ENCODE measurements around the gene OTULIN.

The OTULIN gene

DNA sequence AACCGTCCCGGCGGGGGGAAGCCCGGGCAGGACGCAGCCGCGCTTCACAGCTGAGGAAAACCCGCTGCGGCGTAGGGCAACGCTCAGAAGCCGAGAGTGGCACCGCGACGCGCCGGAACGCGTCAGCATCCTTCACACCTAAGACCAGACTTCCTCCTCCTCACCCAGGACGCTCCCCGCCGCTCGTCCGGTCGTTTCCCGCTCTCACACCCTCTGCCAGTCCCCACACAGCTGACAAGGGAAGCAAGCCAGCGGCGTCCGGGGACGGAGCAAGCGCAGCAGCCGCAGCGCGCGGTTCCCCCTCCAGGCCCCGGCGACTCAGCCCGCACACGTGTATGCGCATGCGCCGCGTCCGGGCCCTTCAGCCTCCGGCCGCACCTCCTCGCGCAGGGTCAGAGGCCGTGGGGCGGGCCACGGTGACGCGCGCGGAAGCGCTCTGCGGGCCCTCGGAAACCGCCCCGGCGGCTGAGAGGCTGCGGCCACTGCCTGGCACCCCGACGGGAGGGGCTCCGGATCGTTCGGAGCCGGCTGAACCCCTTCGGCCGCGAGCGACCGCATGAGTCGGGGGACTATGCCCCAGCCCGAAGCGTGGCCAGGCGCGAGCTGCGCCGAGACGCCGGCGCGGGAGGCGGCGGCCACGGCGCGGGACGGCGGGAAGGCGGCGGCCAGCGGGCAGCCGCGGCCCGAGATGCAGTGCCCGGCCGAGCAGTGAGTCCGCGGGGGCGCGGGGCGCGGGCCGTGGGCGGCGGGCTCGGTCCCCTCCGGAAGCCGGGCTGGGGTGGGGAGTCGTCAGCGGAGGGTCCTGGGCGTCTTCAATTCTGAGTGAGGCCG, at the start of gene OTULIN:
TSS of gene OTULIN (plus strand) at position 449 of the 831 bp plus-strand sequence. CDS start at position 557, 108 bp downstream.
- DNase-seq = peak; percentile 98

DNA sequence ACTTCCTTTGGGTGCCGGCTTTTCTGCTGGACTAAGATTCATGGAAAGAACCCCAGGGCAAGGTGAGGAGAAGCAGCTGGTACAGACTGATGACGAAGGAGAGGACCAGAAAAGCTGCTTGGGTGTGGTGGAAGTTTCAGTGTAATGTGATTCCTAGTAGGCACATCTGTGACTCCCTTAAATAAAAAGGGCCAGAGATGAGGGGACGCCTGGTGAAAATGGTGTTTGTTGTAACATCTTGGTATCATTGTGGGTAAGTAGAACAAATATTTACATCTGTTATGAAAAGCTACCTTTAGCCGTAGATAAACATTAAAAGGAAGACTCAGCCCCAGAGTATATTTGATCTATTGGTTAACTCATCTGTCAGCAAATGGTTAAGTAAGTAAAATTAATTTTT, 49.2 kb upstream of the OTULIN start:
- no peak for DNase-seq

DNA sequence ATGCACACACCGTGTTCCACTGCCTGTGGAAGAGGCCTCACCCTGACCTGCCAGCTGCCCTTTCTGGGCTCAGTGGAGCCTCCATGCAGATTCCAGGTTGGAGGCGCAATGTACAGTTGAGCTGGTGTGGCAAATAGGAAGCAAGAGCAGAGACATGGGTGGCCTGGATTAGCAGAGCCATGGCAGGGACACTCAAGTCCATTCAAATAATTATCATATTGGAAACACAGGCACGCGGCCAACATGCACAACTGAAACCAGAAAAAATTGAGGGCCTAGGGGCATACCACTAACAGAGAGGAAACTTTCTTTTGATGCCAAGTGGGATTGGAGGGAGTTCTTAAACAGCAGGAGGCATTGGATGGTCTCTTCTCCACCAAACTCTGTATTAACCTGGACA, 47.1 kb upstream of the OTULIN start:
- DNase-seq = no peak

DNA sequence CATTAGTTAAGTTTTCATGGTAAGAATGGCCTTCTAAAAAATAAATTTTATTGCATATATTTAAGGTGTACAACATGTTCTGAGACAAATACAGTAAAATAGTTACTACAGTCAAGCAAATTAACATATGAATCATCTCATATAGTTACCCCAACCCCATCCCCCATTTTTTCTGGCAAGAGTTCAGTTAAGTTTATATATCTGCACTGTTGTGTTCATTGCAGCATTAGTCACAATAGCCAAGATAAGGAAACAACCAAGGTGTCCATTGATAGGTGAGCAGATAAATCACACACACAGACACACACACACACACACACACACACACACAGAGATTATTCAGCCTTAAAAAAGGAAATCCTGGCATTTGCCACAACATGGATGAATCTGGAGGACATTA, 37.2 kb upstream of the OTULIN start:
- DNase-seq = no peak

DNA sequence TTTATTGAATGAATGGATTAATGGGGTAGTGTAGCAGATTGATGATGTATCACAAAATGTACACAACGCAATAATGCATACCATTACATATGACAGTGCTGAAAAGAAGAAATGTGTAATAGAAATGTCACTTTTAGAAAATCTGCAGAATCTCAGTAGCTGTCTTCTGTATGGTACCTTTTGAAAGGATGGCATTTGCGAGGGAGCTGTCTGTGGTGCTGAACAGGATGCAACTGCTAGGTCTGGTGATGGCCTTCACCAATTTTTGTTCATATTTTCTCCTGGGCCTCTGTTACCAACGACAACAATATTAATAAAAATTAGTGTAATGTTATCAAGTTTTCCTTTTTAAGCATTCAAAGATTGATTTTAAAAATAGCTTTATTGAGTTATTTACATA, 36.2 kb upstream of the OTULIN start:
- DNase-seq = peak; percentile 45

DNA sequence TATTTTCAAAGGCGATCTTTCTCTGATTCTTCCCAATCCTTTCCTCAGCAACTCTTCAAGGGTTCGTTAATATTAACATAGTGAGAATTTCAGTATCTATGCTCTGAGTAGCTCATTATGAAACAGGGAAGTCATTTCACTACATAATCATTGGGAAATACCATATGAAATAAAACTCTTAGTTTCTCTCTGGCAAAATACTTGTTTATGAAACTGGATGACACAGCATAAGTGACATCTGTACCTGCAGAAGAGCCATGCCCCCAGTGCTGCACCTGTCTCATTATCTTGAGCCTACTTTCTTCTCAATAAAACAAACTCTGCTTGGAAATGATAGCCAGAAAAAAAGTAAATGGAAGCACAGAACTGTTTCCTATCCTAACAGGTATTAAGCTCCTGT, 33.8 kb upstream of the OTULIN start:
- DNase-seq = peak; percentile 23

DNA sequence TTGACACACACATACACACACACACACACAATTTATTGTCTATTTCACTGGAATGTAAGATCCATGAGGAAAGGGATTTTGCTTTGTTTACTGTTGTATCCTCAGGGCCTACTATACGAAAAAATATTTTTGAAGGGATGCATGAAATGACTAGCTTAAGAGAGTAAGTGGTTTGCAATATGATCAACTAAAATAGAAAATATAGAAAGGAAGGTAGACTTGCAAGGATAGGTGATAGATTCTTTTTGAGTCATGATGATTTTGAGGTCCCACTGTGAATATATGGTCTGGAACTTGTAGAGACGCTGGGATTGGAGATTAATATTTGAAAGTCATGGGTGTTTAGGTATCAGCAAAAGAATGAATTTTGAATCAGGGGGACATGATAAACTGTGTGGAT, 28.9 kb upstream of the OTULIN start:
- DNase-seq = no peak

DNA sequence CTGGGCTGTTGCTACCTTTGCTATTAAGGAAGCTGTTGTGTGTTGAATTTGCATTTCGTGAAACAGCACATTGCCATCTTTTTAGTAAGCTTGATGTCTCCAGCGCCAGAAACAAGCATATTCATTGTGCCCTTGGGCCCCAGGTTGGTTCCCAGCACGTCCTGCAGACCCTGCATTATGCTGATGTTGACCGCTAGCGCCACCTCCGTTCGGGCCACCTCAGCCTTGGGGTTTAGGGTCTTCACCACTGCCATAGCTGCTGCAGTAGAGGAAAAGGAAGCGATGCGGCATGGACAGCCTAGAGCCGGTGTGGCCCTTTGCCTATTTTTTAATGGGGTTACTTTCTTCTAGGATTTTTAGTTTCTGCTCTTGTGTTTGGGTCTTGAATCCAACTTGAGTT, 23.8 kb upstream of the OTULIN start:
- DNase-seq = no peak

DNA sequence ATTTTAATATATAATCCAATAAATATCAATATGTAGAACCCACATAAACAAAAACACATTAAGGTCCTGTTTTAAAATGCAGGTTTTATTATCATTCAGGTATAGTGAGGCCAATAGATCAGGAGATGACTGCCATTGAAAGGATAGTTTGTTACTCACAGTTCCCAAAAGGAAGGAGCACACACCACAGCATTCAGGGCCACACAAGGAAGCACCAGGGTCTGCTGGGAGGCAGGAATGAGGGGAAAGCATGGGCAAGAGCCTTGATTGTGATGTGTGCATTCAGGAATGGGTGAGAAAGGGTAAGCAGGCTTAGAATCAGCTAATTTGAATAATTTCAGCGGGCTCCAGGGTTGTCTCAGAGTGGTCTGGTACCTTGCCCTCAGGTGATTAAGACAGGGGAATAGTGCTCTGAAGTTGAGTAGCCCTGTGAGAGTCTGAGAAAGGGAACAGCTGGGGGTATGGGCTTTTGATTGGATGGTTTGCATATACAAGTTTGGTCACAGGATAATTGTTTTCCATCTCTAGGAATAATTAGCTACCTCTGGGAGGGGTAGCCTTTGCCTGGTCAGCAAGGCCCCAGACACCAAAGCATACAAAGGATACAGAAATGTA, 19.8 kb upstream of the OTULIN start:
- DNase-seq = no peak

DNA sequence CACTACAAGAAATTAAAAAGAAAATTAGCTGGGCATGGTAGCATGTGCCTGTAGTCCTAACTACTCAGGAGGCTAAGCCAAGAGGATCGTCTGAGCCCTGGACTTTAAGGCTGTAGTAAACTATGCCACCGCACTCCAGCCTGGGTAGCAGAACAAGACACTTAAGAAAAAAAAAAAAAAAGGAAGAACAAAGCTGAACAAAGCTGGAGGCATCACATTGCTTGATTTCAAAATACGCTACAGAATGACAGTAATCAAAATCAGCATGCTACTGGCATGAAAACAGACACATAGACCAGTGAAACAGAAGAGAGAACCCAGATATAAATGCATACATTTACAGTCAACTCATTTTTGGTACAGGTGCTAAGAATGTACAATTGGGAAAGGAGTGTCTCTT, 14.5 kb upstream of the OTULIN start:
- no peak for DNase-seq

DNA sequence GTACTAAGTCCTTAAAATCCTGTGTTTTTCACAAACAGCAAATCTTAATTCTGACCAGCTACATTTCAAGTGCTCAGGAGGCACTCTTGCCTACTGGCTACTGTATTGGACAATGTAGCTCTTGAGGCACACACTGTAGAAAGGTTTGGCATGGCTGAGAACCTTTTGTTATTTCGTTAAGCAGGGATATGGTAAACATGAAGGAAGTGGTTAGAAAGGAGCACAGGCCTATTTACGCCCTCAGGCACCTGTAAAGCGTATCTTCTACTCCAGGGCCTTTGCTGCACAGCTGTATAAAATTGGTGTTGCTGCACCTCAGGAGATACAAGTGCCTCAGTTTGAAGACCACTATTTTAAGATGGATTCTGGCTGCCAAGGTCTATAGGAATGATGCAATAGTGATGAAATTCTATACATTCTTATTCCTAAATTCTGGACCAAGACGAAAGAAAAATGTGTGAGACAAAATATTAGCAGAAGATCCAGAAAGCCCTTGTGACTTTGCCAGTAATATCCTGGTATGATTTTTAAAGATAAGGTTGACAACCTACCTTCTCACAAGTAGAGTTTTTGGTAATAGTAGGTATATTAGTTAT, 9.3 kb upstream of the OTULIN start:
- DNase-seq = no peak

DNA sequence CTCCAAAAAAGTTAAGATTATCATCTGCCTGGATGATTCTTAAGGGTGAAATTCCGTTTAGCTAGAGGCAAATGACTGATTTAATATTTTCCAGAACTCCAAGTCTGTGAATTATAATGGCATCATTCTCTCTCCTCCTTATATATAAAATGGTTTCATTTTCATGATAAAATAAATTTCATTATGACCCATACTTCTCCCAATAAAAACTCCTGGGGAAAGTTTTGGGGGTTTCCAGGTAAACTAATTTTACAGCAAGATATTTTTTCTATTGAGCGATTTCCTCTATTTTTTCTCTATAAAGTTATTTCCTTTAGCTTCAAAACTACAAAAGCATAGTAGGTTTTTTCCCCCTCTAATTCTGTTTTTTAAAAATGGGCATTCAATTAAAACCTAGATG, 7.6 kb upstream of the OTULIN start:
- DNase-seq = peak; percentile 28

DNA sequence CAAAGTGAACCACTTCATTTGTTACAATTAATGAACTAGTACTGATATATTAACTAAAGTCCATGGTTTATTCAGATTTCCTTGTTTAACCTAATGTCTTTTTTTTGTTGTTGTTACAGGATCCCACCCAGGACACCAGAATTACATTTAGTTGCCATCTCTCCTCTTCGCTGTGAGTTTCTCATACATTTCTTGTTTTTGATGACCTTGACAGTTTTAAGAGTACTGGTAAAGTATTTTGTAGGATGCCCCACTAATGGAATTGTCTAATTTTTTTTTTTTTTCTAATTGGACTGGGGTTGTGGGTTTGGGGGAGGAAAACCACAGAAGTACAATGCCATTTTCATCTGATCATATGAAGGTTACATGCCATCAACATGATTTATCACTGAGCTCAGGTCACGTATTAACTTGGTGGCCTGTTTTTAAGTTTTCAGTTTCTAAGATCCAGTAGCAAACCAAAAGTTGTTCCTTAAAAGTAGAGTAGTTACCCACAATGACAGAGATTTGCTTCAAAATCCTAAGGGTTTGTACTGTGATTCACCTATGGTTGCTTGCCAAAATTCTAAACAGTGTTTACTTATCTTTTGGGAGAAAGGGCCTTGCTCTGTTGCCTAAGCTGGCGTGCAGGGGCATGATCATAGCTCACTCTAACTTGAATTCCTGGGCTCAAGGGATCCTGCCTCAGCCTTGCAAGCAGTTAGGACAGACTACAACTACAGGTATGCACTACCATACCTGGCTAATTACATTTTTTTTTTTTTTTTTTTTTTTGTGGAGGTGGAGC, 4.5 kb upstream of the OTULIN start:
- DNase-seq = no peak

DNA sequence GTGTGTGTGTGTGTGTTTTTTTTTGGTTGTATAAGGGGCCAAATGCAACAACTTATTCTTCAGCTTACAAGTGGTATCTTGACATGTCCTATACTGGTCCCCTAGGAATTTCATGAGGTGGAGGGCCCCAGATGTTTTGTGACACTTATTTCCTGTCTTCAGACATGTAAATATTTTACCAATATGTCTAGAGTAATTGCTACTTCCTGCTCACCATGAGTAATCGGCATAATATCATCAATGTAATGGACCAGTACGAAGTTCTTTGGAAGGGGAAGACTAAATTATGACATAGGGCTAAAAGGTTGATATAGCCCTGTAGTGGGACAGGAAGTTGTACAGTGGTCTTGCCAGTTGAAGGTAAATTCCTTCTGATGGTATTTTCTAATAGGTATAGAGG, 3.7 kb upstream of the OTULIN start:
- no peak for DNase-seq

DNA sequence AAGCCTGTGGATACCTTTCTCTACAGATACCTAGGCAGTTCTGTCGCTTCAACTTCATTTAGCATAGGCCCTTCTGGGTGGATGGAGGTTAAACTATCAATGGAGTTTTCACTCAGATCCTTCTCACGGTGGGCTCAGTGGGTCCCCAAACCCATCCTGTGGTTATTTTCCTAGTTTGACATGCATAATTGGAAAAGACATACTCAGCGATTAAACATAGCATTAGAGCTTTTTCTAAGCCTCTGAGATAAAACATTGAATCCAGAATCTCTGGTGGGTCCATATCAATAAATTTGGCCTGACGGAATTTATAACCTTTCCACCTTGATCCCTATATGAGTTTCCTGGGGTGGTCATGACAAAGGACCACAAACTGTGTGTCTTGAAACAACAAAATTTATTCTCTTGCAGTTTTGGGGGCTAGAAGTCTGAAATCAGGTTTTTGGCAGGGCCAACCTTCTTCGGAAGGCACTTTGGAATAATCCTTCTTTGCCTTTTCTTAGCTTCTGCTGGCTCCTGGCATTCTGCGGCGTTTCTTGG, 1.7 kb upstream of the OTULIN start:
- DNase-seq = no peak

DNA sequence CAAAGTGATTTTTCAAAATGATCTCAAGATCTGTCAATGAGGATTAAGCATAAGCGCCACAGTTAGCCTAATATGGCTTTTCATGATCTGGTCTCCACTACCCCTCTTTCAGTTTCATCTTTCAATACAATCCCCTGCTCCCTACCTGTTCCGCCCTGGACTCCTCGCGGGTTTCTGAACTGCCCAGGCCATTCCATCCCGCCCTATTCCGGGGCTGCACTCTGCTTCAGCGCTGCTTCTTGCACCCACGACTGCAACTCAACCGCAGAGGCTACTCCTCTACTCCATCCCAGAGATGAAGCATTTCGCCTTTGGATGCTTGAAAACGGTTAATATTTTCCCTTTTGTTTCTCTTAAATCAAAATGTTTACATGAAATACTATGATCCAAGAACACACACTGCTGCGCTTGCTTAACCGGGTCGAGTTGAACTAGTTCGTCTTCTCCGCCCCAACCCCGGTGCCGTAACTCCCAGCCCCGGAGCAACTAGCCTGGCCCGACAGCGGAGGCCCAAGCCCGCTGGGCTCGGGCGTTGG, 716 bp upstream of the OTULIN start:
- DNase-seq = peak; percentile 42

DNA sequence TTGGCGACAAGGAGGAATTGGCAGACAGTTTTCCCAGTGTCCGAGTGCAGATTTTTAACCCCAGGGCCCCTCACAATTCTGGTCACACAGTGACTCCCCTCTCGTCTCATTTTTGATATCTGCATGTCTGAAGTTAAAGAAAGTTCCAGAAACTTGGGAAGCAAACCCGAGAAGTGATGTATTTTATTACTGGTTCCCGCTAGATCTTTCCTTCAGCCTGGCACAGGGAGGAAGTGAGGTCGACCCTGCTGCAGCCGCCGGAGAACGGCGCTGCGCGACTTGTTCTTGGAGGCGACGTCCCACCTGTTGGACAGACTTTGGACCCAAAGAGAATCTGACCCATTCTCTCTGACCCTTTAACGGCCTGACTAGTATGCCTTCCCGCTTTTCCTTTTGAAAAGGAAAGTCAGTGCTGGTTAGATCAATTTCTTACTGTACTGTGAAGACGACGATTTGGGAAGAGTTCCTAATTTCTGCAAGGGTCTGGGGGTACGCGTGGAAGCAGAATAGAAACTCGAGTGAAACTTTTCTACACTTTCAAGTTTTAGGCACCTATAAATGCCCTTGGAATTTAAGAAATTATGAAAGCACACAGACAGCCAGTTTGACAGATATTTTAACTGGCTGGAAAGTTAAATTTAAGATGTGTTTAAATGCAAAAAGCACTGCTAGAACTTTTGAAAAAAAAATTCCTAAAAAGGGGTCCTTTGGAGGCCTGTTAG, 744 bp downstream of the OTULIN start:
- peak; percentile 49 for DNase-seq

DNA sequence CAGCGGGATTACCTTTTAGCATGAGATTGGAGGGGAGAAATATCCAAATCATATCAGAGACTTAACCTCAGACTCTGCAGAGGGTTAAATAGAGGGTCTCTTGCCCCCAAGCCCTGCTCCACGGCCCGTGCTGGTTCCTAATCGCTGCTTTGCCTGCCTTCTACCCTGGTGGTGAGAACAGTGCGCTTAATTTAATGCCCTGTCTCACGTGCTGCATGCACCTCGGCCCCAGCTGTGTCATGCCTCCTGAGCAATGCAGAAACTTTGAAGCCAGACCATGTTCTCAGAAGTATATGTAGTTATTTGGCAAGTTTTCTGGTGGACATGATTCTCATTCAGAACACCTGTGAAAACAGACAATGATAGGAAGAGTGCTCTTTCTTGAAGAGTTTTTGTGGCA, 1.4 kb downstream of the OTULIN start:
- DNase-seq = peak; percentile 23

DNA sequence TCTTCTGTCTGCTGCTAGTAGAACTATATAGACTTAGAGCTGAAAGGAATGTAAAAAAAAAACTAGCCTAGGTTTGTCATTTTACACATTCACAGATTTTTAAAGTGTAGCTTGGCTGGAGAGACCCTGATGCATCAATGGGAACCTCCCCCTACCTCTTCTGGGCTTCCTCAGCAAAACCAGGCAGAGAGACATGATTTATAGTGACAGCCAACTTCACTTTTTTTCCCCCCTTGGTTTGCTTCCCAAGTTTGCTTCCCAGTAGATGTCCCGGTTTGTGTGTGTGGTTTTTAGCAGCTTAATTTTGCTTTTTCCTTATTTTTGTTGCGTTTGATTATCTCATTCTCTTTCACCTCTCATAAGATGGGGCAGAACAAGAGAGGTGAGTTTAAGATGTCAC, 1.8 kb downstream of the OTULIN start:
- no peak for DNase-seq

DNA sequence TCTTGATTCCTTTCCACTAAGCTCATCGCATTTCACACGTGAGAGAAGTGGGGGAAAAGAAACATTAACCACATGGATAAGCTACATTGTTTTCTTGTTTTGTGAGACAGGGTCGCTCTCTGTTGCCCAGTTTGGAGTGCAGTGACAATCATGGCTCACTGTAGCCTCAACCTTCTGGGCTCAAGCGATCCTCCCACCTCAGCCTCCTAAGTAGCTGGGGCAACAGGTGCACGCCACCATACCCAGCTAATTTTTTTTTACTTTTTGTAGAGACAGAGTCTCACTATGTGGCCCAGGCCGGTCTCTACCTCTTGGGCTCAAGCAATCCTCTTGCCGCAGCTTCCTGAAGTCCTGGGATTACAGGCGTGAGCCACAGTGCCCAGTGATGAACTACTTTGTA, 2.8 kb downstream of the OTULIN start:
- DNase-seq = no peak

DNA sequence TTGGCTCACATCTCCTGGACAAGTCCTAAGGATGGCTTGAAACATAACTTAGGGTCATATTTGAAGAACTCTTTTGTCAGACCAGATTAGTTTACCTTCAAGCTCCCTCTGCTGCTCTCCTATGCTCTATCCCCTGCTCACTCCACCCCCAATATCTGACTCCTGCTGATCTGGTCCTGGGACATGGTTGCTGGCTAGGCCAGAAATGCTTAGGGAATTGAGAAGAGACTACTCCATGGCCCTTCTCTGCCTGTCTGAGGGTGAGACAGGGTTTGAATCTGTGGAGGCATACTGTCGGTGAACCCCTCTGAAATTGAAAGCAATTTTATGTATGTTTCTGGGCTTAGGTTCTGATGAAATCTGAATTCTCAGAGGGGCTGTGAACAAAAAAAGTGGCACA, 3.3 kb downstream of the OTULIN start:
- DNase-seq = no peak

DNA sequence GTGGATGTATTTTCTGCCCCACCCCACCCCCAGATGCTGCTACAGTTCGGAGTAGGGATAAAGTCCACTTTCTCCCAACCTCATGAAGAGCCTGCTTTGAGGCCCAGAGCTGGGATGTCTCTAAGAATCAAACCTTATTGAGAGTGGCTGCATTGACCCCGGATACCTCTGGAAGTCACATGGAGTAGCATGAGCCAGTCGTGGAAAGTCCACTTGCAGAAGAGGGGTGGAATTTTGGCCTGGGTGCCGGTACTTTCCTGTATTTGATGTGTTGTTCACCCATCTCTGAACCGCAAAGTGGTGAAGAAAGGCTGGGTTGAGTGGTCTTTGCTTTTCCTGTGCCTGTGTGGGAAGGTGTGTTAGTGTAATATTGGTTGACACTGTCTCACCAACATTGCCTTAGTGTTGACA, 3.7 kb downstream of the OTULIN start:
- no peak for DNase-seq

All from suppressor macrophage treated with lipopolysaccharide for 4 hours (primary cell).